Heart left ventricle (tissue), 13 donors: ENCODE measurements around the gene CCDC127.
"Not testable (repeated sequence)": the region's sequence is repeated elsewhere in the genome, so short reads cannot be mapped to it uniquely, and the experiment has no call there.

Experiments used
- CTCF ChIP-seq, 12 donors: fragments of 200-600 bp; sonication (generic) in 4 of 12; IDR thresholded peaks; one replicate each; pipeline versions ENCODE4 v1.5.0 to v1.8.0; 2018 to 2022; ENCODE audit warnings: antibody characterized with exemption in 12 of 12, mild to moderate bottlenecking in 5 of 12
- POLR2A ChIP-seq, 2 donors: fragments of 450-650 bp; IDR thresholded peaks; one replicate each; pipeline ENCODE4 v1.6.1; 2017; ENCODE audit warnings: antibody characterized with exemption in 2 of 2, mild to moderate bottlenecking in 2 of 2, moderate library complexity in 2 of 2
- donor health status: ischemic (EF 13 %, LVEDD 7.1; RV severe dilation, severe dysfunction).
- donor health status: DM: no; HTN: yes; CAD: no.
- donor health status: DM: no; HTN: no; CAD: no.
- donor health status: ischemic (EF 25% LVEDD 6.9; RV normal size, moderate dysfunction).
- donor health status: ischemic (EF 25% LVEDD 5.7; RV mildly dilated, moderate dysfunction).
- donor health status: ischemic (EF 35%, LVEDD 5.7; RV mildly dilated, moderate dysfunction).
- donor health status: nonischemic (EF 11% LVEDD 7.7; RV severe dilation, severe dysfunction).
- donor health status: DM: yes; HTN: yes; CAD: no.
- donor health status: PGD.
- donor health status: ischemic (EF 29% LVEDD 5.4; RV normal size, mild dysfunction).
- donor health status: nonischemic (EF 23%, LVEDD 6.1; RV moderate dilation, normal function).

GRCh38 chr5:240550-240949 lies 22.6 kb upstream of the CCDC127 start:
- TF ChIP-seq CTCF, POLR2A (IDR thresholded peaks at IDR 0.05): not testable (repeated sequence)
